ENCODE data around the gene ESPNL. TPM values are rescaled to one million over a fixed set of nuclear protein-coding genes. Genes with fewer than 3 reads are reported as not detected.
"Not testable (repeated sequence)": the region's sequence is repeated elsewhere in the genome, so short reads cannot be mapped to it uniquely, and the experiment has no call there.

Gene ESPNL
- polyA plus RNA-seq, 5 donors = 0.86 to 8.8 (median 2.8) TPM

DNA sequence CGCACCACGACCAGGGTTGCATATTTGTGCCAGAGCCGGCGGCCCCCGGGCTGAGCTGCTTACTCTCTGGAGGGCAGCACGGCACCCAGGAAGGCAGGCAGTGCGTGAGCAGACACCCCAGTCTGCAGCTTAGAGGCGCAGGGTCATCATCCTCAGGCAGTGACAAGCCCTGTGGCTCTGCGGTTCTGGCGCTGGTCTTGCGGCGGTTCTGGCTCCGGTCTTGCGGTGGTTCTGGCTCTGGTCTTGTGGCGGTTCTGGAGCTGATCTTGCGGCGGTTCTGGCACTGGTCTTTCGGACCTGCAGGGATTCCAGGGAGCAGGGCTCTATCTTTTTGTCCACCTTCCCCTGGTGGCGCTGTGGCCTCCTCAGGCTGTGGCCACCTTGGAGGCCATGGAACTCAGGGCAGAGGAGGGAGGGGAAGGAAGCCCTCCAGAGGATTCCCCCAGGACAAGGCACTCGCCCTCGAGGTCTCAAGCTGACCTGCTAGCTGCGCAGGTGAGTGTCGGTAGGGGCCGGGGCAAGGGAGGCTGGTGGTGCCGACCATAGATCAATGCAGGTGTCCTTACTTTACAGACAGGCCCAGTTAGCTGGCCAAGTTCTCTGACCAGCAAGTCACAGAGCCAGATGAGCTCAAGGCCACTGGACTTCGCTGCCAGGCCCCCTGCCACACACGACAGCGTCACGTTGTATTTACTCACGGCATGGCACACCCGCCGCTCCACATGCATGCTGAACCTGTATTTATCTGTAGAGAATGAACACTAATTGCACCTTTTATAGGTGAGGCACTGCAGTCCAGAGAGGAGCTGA lies 14.9 kb downstream of the ESPNL start:
- no peak for DNase-seq

DNA sequence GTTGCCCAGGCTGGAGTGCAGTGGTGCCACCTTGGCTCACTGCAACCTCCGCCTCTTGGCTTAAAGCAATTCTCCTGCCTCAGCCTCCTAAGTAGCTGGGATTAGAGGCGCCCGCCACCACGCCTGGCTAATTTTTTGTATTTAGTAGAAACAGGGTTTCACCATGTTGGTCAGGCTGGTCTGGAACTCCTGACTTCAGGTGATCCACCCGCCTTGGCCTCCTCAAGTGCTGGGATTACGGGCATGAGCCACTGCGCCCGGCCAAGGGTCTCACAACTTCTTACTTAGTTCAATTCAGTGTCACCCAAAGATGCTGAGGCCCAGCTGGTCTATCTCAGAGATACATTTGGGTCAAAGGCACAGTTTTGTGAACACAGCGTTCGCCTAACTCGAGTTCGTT lies 15.6 kb downstream of the ESPNL start:
- DNase-seq = not testable (repeated sequence)

DNA sequence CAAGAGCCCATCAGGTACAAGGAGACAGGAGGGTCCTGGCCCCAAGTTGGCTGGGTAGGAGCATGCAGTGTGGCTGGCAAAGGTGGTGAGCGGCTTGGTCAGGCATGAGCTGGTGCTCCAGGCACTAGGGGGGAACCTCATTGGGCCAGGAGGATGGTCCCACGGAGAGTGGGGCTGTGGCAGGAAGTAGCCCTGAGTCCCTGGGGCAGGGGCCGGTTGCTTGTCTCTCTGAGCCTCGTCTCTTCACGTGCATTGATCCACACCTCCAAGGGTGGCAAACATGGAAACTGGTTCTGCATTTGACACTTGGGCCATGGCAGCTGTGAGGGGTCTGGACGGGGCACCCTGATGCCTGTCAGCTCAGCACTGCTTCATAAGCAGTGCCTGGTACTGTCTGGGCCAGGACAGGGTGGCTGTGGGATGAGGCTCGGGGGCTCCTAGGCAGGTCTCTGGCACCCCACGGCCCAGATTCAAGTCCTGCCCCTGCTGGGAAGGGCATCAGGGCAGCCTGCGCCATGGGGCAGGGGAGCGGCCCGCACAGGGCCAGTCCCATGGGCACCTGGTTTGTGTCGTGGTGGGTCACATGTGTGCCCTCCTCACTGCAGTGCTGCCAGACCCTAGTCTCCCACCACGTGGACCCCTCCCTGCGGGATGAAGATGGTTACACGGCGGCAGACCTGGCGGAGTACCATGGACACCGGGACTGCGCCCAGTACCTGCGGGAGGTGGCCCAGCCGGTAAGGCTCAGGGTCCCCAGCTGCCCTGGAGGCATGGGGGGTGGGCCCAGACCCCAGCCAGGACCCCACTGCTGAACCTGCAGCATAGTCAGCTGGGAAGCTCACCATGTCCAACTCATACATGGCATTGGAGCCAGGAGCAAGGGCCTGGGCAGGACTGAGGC lies 16.4 kb downstream of the ESPNL start:
- no peak for DNase-seq

DNA sequence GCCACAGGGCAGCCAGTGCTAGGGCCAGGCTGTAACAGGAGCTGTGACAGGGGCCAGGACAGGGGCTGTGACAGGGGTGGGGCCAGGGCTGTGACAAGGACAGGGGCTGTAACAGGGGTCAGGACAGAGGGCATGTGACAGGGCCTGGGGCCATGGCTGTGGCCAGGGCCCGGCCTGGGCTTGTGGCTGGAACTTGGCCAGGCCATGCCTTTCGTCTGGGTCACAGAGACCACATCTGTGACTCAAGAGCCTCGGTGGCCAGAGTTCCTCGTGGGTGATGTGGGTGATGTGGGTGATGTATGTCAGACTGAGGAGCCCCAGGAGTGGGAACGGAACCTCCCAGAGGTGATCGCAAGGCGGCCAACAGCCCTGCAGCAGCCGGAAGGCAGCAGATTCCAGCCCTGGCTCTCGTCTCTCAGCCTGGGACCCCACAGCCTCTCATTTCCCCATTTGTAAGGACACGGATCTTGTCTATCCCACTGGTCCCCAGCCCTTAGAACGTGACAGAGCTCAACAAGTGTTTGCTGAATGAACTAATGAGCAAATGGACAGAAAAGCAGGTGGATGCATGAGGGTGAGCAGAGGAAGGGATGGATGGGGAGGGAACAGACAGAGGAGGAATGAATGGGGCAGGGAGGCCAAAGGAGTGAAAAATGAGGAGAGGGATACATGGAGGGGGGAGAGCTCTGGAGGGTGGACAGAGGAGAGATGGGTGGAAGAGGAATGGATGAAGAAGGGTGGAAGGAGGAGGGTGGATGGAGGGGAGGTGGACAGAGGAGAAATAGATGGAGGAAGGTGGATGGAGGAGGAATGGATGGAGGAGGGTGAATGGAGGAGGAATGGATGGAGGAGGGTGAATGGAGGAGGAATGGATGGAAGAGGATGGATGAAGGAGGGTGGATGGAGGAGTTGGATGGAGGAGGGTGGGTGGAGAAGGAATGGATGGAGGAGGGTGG lies 17.3 kb downstream of the ESPNL start:
- no peak for DNase-seq

DNA sequence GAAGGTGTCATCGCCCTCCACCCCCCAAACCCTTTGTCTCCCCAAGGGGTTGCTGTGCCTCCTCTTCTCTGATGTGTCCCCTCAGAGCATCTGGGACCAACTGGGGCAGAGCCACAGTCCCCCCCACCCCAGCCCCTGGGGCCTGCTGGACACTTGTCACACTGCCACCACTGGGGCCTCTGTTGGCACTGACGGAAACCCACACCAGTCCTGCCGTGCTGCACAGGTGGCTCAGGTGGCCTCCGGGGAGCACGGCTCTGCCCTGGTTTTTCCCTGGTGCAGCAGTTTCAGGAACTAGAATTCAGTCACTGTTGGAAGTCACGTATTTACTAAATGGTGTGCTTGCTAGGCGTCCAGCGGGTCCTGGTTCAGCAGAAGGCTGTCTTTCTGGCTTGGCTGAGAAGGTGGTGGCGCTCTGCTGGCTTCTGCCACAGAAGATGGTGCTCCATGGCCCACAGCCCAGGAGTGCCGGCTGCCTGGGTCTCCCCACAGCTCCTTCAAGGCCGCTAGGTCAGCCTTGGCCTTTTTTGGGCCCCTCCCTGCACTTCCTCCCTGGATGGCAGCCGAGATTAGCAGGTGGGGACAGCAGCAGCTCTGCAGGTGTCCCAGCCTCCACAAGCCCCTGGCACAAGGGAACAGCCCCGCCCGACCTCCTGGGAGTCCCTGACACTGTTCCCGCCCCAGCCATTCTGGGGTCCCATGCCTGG lies 19.8 kb downstream of the ESPNL start:
- DNase-seq = no peak

DNA sequence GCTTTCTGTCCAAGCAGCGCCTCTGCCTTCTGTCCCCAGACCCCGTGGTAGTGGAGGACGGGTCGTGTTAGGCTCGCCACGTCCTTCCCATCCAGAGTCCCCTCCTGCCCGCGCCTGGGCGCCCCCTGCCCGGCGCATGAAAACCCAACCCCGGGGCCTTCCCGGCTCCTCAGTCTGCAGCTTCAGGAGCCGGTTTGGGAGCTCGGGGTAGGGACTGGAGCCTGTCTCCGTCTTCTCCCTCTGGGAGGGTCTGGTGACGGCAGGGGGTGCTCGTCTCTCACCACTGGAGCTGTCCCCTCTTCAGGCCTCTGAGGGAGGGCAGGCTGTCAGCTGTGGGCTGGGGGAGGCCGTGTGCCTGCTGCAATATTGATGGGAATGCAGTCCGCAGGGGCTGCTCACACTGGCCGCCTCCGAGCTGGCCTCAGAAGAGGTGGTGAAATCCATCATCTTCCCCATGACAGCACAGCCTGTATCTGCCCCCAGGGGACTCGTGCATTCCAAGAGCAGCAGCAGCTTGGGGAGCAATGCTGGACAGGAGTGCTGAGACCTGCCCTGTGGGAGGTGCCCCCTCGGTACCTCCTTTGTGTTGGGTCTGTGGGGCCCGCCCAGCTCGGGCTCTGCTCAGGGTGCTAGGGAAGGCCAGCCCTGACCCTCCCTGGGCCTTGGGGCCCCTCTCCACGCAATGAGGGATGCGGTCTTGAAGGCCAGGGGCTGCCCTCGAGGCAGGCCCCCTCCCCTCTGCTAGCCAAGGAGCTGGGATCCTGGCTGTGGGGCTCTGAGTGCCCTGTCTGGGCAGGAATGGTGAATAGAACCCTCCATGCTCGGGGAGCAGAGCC lies 20.5 kb downstream of the ESPNL start:
- DNase-seq = no peak

DNA sequence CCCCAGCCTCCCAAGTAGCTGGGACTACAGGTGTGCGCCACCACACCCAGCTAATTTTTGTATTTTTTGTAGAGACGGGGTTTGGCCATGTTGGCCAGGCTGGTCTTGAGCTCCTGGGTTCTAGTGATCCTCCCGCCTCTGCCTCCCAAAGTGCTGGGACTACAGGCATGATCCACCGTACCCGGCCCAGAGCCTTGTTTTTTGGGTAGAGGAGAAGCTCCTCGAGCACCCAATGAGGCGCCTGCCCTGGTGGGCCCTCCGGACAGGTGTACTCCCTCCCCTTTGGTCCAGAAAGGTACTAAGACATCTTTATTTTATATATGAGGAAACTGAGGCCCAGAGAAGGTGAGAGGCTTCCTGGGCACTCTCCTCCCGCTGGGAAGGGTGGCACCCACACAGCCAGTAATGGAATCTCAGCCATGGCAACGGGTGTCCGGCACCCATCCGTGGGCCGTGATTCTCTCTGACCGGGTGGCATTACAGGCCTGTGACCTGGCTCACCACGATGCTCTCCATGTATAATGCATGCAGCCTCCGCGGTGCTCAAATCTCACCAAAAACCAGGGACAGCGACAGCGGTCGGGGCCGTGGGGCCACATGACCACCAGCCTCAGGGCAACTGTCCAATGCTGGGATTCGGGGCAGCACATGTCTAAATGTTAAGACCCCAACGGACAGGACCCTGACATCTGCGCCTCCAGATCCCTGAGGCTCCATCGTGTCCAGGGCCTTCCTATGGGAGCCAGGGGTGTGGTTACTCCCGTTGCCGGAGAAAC lies 21.6 kb downstream of the ESPNL start:
- DNase-seq = no peak

DNA sequence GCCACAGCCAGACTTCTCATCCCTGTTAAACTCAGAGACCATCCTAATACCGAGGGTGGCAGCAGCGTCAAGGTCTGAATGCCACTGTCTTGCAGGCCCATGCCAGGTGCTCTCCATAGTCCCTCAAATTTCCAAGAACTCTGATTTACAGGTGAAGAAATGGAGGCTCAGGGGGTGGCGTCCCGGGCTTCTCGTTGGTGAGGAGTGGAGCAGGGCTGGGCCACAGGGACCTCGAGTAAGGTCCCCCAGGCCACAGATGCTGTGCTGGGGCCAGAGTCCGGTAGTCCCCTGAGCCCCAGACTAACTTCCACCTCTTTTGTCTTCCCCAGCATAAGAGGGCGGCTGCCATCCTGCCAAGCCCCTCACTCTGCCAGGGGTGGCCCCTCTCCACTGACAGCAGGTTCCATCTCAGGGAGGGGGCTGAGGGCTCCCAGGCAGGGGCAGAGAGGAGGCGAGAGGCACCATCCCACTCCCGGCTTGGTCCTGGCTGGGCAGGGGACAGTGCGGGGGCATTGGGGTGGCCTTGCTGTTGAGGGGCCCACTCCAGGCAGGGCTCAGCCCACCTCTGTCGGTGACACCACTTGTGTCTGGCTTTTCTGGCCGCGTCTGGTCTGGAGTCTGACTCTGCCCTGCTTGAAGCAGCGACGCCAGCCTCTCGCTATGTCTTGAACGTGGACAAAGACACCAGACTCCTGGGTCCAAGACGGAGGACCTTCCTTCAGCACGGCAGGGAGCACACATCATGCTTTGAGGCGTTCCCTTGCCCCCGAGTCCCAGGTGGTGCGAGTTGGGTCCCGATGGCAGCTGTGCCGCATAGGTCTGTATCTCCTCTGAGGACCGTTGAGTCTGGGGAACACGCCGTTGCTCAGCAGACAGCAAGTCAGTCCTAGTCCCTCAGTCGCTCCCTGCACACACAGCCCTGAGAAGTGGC lies 22.4 kb downstream of the ESPNL start:
- no peak for DNase-seq

DNA sequence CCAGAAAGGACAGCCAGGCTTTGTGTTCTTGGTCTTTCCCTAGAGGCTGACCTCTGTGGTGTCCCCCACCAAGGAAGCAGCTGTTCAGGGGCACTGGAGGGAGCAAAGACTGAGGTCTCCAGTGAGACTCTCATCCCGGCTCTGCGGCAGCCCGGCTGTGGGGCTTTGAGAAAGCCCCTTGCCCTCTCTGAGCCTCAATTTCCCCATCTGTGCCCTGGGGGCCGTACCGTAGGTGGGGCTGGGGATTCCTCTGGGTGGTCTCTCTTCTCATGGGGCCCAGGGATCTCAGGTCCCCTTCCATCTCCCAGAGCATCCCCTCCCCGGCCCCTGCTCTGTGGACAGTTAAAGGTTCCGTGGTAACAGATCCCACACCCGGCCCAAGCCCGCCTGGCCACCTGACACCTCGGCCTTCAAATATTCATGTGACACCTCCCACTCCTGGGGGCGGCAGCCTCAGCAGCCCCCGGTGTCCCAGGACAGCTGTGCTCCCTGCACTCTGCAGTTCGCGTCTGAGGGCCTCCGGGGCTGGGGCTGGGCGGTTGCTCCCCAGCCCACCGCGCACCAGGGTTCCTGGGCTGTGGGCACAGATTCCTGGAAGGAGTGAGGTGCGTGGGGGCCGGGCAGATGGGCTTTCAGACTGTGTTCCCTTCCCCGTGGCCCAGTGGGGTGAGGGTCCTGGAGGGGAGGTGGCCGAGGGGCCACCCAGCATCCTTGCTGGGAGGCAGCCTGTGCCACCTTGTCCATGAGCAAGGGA lies 23.3 kb downstream of the ESPNL start:
- no peak for DNase-seq

DNA sequence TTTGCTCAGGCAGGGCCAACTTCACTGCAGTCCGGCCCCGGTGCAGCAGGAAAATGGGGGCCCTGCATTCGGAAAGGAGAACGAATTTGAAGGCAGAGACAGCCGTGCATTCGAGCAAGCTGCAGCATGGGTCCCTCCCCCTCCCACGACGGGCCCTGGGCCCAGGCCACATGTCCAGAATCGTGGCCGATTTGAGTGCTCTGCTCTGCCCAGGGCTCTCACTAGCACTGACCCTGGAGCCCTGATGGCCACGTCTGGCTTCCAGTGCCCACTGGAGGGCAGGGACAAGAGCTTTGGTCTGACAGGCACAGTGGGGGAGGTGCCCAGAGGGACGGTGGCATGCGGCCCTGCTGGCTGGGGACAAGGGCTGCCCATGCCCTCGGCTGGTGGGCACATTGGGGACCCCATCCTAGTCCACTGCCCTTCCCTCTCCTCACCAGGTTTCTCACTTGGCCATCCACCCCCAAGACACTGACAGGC lies 23.9 kb downstream of the ESPNL start:
- no peak for DNase-seq

DNA sequence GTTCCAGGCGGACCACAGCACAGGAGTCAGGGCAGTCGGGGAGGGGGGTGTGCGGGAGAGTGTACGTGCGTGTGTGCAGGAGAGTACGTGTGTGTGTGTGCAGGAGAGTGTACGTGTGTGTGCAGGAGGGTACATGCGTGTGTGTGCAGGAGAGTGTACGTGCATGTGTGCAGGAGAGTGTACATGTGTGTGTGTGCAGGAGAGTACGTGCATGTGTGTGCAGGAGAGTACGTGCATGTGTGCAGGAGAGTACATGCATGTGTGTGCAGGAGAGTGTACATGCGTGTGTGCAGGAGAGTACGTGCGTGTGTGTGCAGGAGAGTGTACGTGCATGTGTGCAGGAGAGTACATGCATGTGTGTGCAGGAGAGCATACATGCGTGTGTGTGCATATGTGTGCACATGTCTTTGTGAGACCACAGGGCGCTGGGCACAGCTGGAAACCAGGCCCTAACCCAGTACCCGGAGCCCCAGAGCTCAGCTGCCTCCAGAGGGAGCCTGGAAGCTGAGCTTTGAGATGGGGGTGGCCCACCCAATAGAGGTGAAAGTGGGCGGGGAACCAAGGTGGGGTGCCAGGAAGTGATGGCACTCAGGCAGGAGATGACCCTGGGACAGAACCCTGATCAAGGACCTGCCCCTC lies 24.5 kb downstream of the ESPNL start:
- DNase-seq = no peak

DNA sequence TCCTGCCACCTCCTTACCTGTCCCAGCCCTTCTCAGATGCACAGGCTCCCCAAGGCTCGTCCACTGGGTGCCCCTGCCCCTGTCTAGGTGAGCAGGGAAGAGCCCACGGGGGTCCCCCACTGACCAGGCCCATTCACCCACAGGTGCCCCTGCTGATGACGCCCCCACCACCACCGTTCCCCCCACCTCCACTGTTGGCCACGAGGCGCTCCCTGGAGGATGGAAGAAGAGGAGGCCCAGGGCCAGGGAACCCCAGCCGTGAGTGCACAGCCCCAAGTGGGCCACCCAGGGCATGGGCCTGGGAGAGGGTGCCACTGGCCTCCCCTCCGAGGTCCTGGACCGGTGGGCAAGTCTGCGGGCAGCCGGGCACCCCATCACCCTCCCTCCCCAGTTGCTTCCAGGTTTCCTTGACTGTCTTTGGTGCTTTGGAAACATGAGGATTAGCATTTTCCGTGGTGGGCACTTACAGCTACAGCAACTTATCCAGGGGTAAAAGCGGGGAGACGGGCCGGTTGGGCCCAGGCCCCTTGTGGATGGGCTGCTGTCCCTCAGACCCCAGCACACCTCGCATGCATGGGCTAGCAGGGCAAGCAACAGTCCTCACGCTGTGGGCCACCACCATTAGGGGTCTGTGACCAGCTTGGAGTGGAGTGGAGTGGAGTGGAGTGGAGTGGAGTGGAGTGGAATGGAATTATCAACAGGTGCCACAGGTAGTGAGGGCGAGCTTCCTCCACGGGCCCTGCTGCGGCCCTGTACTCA lies 25.2 kb downstream of the ESPNL start:
- no peak for DNase-seq

DNA sequence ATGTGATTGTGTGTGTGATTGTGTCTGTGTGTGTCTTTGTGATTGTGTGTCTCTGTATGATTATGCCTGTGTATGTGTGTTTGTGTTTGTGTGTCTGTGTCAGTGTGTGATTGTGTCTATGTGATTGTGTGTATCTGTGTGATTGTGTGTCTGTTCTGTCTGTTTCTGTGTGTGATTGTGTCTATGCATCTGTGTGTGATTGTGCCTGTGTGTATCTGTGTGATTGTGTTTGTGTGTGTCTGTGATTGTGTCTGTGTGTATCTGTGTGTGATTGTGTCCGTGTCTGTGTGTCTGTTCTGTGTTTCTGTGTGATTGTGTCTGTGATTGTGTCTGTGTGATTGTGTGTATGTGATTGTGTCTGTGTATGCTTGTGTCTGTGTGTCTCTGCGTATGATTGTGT lies 26.2 kb downstream of the ESPNL start:
- no peak for DNase-seq

DNA sequence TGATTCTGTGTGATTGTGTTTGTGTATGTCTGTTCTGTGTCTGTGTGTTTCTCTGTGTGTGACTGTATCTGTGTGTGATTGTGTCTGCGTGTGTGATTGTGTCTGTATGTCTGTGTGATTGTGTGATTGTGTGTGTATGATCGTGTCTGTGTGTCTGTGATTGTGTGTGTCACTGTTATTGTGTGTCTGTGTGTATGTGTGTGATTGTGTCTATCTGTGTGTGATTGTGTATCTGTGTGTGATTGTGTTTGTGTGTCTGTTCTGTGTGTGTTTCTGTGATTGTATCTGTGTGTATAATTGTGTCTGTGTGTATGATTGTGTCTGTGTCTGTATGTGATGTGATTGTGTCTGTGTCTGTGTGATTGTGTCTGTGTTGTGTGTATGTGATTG lies 26.6 kb downstream of the ESPNL start:
- no peak for DNase-seq

DNA sequence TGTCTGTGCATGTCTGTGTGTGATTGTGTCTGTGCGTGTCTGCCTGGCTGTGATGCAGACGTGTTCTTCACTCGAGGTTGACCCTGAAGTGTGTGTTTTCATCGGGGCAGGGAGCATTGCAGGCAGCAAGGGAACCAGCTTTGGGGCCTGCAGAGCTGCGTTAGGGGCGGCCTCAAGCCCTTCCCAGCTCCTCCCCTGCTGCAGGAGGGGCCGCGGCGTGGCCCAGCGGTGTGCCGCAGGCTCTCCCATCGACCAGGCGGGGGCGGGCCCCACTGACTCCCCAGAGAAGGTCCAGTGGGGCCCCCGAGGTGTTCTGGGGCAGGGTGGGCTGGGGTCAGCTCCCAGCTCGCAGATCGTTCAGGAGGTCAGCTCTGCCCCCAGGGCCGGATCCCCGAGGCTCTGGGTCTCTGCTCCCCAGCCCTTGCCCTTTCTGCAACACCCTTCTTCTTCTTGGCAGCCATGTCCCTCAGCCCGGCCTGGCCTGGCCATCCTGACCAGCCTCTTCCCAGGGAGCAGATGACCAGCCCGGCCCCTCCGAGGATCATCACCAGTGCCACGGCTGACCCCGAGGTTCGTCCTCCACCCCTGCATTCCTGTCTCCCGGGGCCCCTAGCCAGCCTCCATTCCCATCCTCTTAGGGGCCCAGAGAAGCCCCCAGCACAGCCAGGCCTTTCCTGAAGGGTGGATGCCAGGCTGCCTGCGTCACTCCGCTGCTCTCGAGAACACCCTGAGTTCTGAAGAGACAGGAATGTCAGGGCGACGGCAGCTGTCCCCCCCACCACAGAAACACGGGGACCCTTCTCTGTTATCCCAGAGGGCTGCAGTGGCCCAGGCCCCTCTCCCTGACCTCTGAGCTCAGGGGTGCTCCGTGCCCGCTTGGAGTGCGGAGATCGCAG lies 27.3 kb downstream of the ESPNL start:
- DNase-seq = peak; percentile 46 to 64
